IMR-90 (cell line): Measurements from ENCODE around the gene HERC4. TPM values are rescaled to one million over a fixed set of nuclear protein-coding genes. Genes with fewer than 3 reads are reported as not detected.
A peak's percentile ranks its signal among the peaks of the same experiment; 100 is the strongest.

Experiments used
- ATAC-seq: fragments of 200-7000 bp; cut with Tn5 transposase; 2 replicates; pipeline ENCODE4 v1.9.1; 2020; ENCODE audit warnings: low read depth, mild to moderate bottlenecking, moderate library complexity
- BruUV-seq: library from RNA; stranded (reverse); fragments of 400-500 nt; replicated peaks from 2 replicates; lab custom pipeline; 2021; lab: Mats Ljungman, UMichigan
- CTCF ChIA-PET: fragments of 300-600 bp; formaldehyde crosslinking; extraction: SDS; loops from one replicate; lab custom pipeline; 2021; ENCODE audit warnings: antibody characterized with exemption; lab: Yijun Ruan, JAX
- POLR2A ChIA-PET: fragments of 300-600 bp; sonication (Branson Sonifier 250); formaldehyde crosslinking; loops from one replicate; lab custom pipeline; 2022; ENCODE audit warnings: antibody characterized with exemption; ENCODE audit not compliant: unreplicated experiment; lab: Charles Lee
- DNase-seq: peaks from one replicate; pipeline ENCODE4 v3.0.0; 2013
- H2AFZ ChIP-seq: replicated peaks from 2 replicates; pipeline ENCODE3; 2013; ENCODE audit warnings: low read length, mild to moderate bottlenecking; ENCODE audit not compliant: poor library complexity
- H2AK5ac ChIP-seq: 2 replicates; pipeline ENCODE4 v1.6.1; 2013; ENCODE audit warnings: low read depth, low read length, inconsistent platforms
- H2AK9ac ChIP-seq: replicated peaks from 2 replicates; pipeline ENCODE3; 2013; ENCODE audit warnings: mild to moderate bottlenecking, low read depth, low read length, moderate library complexity; ENCODE audit not compliant: poor library complexity
- H2BK120ac ChIP-seq: 2 replicates; pipeline ENCODE4 v1.6.1; 2013; ENCODE audit warnings: low read depth, low read length, inconsistent platforms
- H2BK15ac ChIP-seq: 3 replicates; pipeline ENCODE4 v1.6.1; 2013; ENCODE audit warnings: low read depth, low read length, inconsistent platforms
- H2BK20ac ChIP-seq: 2 replicates; pipeline ENCODE4 v1.6.1; 2013; ENCODE audit warnings: low read depth, mild to moderate bottlenecking, inconsistent platforms, low read length, moderate library complexity
- H2BK5ac ChIP-seq: 2 replicates; pipeline ENCODE4 v1.6.1; 2013; ENCODE audit warnings: mild to moderate bottlenecking, low read depth, low read length, inconsistent platforms; ENCODE audit not compliant: poor library complexity, severe bottlenecking
- H3K14ac ChIP-seq: replicated peaks from 2 replicates; pipeline ENCODE4 v1.6.1; 2013; ENCODE audit warnings: low read depth, low read length, inconsistent platforms
- H3K18ac ChIP-seq: 2 replicates; pipeline ENCODE4 v1.6.1; 2013; ENCODE audit warnings: low read depth, low read length, control low read depth
- H3K23ac ChIP-seq: 2 replicates; pipeline ENCODE4 v1.6.1; 2013; ENCODE audit warnings: low read depth, low read length, inconsistent platforms
- H3K27ac ChIP-seq: 2 replicates; pipeline ENCODE4 v1.5.1; 2013; ENCODE audit warnings: mild to moderate bottlenecking, control low read depth, low read length; ENCODE audit not compliant: insufficient read depth
- H3K27me3 ChIP-seq: 2 replicates; pipeline ENCODE4 v1.6.1; 2013; ENCODE audit warnings: low read length; ENCODE audit not compliant: control insufficient read depth, insufficient read depth
- H3K36me3 ChIP-seq: 2 replicates; pipeline ENCODE4 v1.6.1; 2013; ENCODE audit warnings: low read length, mixed read lengths; ENCODE audit not compliant: control insufficient read depth, insufficient read depth
- H3K4ac ChIP-seq: 2 replicates; pipeline ENCODE4 v1.6.1; 2013; ENCODE audit warnings: low read depth, low read length, inconsistent platforms
- H3K4me1 ChIP-seq: 2 replicates; pipeline ENCODE4 v1.6.1; 2013; ENCODE audit warnings: low read length, mixed read lengths; ENCODE audit not compliant: control insufficient read depth, insufficient read depth
- H3K4me2 ChIP-seq: 2 replicates; pipeline ENCODE4 v1.6.1; 2013; ENCODE audit warnings: low read depth, mild to moderate bottlenecking, control low read depth, low read length, moderate library complexity
- H3K4me3 ChIP-seq: 2 replicates; pipeline ENCODE4 v1.5.1; 2013; ENCODE audit warnings: low read depth, mild to moderate bottlenecking, control low read depth, low read length, moderate library complexity; ENCODE audit not compliant: insufficient read depth
- H3K56ac ChIP-seq: 2 replicates; pipeline ENCODE4 v1.6.1; 2013; ENCODE audit warnings: low read length, inconsistent platforms; ENCODE audit not compliant: insufficient read depth; ENCODE audit errors: extremely low read depth
- H3K79me1 ChIP-seq, 2 experiments: 2 replicates each; pipeline ENCODE4 v1.6.1; 2013; ENCODE audit warnings: low read length in 2 of 2, inconsistent platforms in 1 of 2, low read depth in 1 of 2
- H3K9ac ChIP-seq: 2 replicates; pipeline ENCODE4 v1.6.1; 2013; ENCODE audit warnings: low read depth, low read length, control low read depth
- H3K9me1 ChIP-seq: 2 replicates; pipeline ENCODE4 v1.6.1; 2013; ENCODE audit warnings: low read length, inconsistent platforms; ENCODE audit not compliant: insufficient read depth
- H3K9me3 ChIP-seq: 2 replicates; pipeline ENCODE4 v1.6.1; 2013; ENCODE audit warnings: low read length; ENCODE audit not compliant: control insufficient read depth, insufficient read depth
- H4K20me1 ChIP-seq: 2 replicates; pipeline ENCODE4 v1.6.1; 2013; ENCODE audit warnings: low read length, inconsistent platforms; ENCODE audit not compliant: insufficient read depth
- H4K5ac ChIP-seq: 2 replicates; pipeline ENCODE4 v1.6.1; 2013; ENCODE audit warnings: mild to moderate bottlenecking, low read depth, low read length, control low read depth
- H4K8ac ChIP-seq, 2 experiments: 2 replicates each; pipeline ENCODE4 v1.6.1; 2013; ENCODE audit warnings: low read depth in 2 of 2, low read length in 2 of 2, control low read depth in 1 of 2, inconsistent platforms in 1 of 2
- H4K91ac ChIP-seq: 2 replicates; pipeline ENCODE4 v1.6.1; 2013; ENCODE audit warnings: low read depth, low read length, inconsistent platforms; ENCODE audit not compliant: insufficient read depth
- MXI1 ChIP-seq: IDR thresholded peaks from 2 replicates; pipeline ENCODE4 v1.6.1; 2012; ENCODE audit warnings: low read depth, mild to moderate bottlenecking, low read length, moderate library complexity, borderline replicate concordance
- NFE2L2 ChIP-seq: fragments of 150-350 bp; IDR thresholded peaks from 2 replicates; pipeline ENCODE4 v1.6.1; 2016; ENCODE audit warnings: low read depth, mild to moderate bottlenecking, low read length
- SMC3 ChIP-seq: fragments of 150-350 bp; IDR thresholded peaks from 2 replicates; pipeline ENCODE4 v1.6.1; 2016; ENCODE audit warnings: low read depth, mild to moderate bottlenecking, antibody characterized with exemption, low read length, moderate library complexity
- whole genome bisulfite sequencing, 2 experiments: methylation state at CpG; one replicate each; pipeline versions ENCODE4 v1.1.5 to v1.1.7; 2013; ENCODE audit warnings: missing lambda C conversion rate in 2 of 2; ENCODE audit not compliant: insufficient read length in 1 of 2; ENCODE audit errors: extremely low coverage in 2 of 2; 5-methylcytosine and 5-hydroxymethylcytosine counted together
- dilution Hi-C: fragments of 300-500 bp; cut with HindIII; formaldehyde crosslinking; loops from one replicate; pipeline ENCODE4 v1.14.3; 2018; ENCODE audit warnings: low sequenced_read_pairs; ENCODE audit not compliant: unreplicated experiment
- in situ Hi-C: fragments of 300-500 bp; cut with MboI; formaldehyde crosslinking; loops from 3 replicates; pipeline ENCODE4 v1.14.3; 2019; ENCODE audit warnings: low sequenced_read_pairs, inconsistent platforms, mixed read lengths
- intact Hi-C: fragments of 100-400 bp; cut with micrococcal nuclease; formaldehyde crosslinking; loops from 2 replicates; pipeline ENCODE4 v1.10.0; 2022
- polyA plus RNA-seq, 3 experiments: library from polyadenylated mRNA; depleted of rRNA; stranded (reverse); fragments of >200 nt; gene quantifications; 2 replicates each; pipeline ENCODE4 v1.2.3, GENCODE V29; 2012; ENCODE audit warnings: low replicate concordance in 1 of 3
- total RNA-seq: library from RNA; depleted of rRNA; stranded (reverse); fragments of >200 nt; gene quantifications from 2 replicates; pipeline ENCODE4 v1.2.3, GENCODE V29; 2012

HERC4 gene
- total and polyA plus RNA-seq, 2 of the 4 experiments (the other 2 are of a cell fraction) = 66.6 to 92.8 TPM

DNA sequence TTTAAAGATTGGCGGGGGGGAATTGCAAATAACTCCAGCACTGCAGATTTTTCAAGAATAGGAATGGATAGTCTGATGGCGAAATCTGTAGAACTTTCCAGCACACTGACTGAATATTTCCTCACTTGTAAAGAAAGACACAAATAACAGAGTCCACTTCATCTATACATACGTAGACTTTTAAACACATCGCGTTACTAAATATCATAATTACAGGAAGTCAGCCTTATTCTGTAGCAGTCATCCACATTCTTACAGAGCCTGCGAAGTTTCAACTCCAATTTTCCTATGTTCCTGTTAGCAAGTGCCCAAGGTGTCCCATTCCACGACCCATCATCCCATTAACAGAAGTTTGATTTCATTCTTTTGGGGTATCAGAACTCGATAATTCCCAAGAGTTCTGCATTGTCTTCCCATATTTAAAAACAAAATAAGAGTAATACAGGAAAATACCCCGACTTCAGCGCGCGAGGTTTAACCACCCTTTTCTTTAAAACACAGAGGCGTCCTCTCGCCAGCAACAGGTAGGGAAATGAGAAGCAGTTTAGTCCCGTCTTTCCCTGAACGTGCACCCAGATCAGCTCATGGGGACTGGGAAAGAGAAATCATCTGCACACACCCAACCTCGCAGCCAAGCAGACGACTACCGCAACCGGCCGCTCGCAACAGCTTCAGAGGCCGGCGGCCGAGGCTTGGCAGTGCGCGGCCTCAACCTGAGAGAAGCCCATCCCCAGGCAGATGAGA, 880 bp downstream of the HERC4 start:
- no peaks in the 10 kb centered on the region for H3K9me1 ChIP-seq
- intact Hi-C loops (loop anchor here (2.0 to 10.0 kb wide), 4 partner anchors 83 to 261 kb away; partner anchors contain the start of genes HNRNPH3, PBLD and SIRT1), dilution Hi-C loops (no loop called here)

More for the DNA sequence above, 880 bp downstream of the HERC4 start:
- H2BK15ac ChIP-seq = 0 out of 3 replicates have a peak overlapping the region, but pooled peaks have one; percentile 3
- no peaks in the 10 kb centered on the region for H3K27me3 ChIP-seq
- ChIA-PET CTCF (no interaction called here), POLR2A (no interaction called here)
- peak overlapping the region; percentile 87 for H3K18ac ChIP-seq
- H3K27ac ChIP-seq = peak overlapping the region; percentile 98
- H2BK120ac ChIP-seq = peak overlapping the region; percentile 58; the same call in 1 of the 2 replicates
- BruUV-seq = TSS peak; percentile 52
- WGBS, 2 experiments = 5% methylated on average over 4 of the region's 27 CpGs; no CpG with 5 or more reads in 1 of the 2 experiments
- ATAC-seq = no peak
- peak overlapping the region; percentile 67 to 88 for H4K8ac ChIP-seq
- no peak for TF ChIP-seq NFE2L2
- no peak for TF ChIP-seq SMC3
- TF ChIP-seq MXI1 = no peak
- peak overlapping the region; percentile 71 for H3K4ac ChIP-seq
- DNase-seq = peak; percentile 31
- peak overlapping the region; percentile 98 for H3K9ac ChIP-seq
- peak overlapping the region; percentile 95 for H2AK9ac ChIP-seq
- peak overlapping the region; percentile 95 for H4K91ac ChIP-seq
- peak overlapping the region; percentile 98 for H3K56ac ChIP-seq
- in situ Hi-C loops = no loop called here
- peak overlapping the region; percentile 94 for H2AFZ ChIP-seq
- peak overlapping the region; percentile 92 for H3K4me3 ChIP-seq
- peaks cover 4% of the 10 kb centered on the region for H3K4me1 ChIP-seq
- peaks cover 21% of the 10 kb centered on the region for H4K20me1 ChIP-seq
- peak overlapping the region; percentile 86 for H3K23ac ChIP-seq
- peak overlapping the region; percentile 88 for H3K4me2 ChIP-seq
- H2BK5ac ChIP-seq = peak overlapping the region; percentile 92
- H3K9me3 ChIP-seq = no peaks in the 10 kb centered on the region
- H3K79me1 ChIP-seq = peaks cover 4 to 10% of the 10 kb centered on the region in 2 experiments; a peak in 3 of 4 replicates
- H4K5ac ChIP-seq = peak overlapping the region; percentile 66; the same call in 1 of the 2 replicates
- H3K36me3 ChIP-seq = peaks cover 6% of the 10 kb centered on the region
- no peak overlapping the region for H2BK20ac ChIP-seq
- peak overlapping the region; percentile 77 for H2AK5ac ChIP-seq
- peak overlapping the region; percentile 96 for H3K14ac ChIP-seq
